ENCODE measurements around the gene ZNF467.

The ZNF467 gene

DNA sequence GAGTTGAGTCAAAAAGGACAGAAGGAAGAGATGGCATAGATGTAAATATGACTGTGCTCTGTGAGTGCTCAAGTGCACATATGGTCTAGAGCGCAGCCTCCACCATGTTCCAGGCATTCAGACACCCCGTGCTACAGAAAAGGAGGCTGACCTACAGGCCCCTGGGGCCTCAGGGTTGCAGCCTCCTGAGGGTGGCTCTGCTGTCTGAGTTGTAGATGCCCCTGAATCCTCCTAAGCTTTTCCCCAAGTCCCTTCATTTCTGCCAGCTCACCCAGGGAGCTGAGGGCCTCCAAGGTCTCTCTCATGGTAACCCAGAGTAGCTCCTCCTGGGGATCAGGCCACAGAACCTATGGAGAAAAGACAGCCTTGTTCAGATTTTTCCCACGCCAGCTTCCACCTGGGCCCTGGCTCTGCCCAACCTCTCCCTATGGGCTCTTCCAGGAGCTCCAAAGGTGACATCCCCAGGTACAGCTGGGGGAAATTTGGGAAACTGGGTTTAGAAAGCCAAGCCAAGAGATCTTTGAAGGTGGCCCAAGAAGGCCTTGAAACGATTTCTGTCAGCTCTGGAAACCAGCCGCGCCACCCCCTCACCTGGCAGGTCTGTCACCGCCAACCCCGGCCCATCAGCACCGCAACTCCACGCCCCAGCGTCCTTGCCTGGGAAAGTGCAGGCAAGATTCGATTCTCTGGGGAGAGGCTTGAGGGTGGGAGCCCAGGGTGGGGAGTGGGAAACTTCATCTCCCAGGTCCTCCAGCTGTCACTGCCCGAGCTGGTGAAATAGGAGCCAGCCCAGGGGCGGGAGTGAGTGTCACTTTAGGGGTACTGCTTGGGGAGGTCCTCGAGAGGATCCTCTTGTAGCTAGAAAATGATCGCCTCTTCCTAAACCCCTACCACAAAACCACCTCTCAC lies 2.4 kb downstream of the ZNF467 start:
- DNase-seq (ENCODE audit: low read depth in 2 of 2): no peak

DNA sequence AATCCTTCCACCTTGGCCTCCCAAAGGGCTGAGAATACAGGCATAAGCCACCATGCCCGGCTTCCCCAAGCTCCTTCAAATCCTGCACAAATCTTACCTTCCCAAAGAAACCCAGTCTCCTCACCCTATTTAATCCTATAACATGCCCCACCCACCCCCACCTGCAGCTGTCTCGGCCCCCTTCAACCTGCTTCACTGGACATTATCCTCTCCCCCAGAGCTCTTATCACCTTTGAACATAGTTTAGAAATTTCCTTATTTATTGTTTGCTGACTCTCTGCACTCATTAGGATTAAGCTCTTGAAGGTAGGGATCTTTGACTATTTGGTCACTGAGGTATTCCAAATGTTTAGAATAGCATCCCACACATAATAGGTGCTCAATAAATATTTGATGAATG lies 3.5 kb downstream of the ZNF467 start:
- no peak for DNase-seq (ENCODE audit: low read depth in 2 of 2)

DNA sequence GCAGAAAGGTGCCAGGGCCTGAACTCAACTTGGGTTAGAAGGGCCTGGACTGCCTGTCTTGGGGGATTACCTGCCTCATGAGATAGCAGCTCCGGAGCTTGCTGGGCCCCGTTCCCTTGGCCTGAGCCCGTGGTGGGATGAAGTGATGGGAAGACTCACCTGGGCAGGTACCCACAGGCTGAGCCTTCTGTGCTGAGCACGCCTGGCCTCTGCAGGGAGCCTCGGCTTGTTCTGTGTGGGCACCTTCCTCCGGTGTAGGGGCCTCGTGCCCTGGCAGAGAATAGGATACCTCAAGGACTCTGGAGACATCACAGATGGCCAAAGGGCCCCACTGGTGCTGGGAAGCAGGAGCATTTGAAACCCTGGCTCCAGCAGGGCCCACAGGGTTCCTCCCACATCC lies 4.5 kb downstream of the ZNF467 start:
- DNase-seq (ENCODE audit: low read depth in 2 of 2): no peak

DNA sequence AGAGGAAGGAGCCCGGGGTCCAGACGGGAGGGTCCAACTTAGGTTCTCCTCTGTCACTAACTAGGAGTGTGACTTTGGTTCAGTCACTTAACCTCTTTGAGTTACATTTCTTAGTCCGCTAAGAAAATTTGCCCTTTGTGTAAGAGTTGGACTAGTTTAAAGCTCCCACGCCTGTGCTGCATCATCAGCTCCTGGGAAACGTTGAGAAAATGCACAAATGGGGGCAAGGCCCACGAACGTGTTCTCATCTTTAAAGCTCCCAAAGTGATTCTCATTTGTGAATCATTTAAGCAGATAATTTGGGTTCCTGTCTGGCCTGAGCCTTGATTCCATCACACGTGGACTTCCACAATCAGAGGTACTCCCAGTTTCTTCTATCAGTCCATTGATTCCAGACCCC lies 6.3 kb downstream of the ZNF467 start:
- no peak for DNase-seq (ENCODE audit: low read depth in 2 of 2)

DNA sequence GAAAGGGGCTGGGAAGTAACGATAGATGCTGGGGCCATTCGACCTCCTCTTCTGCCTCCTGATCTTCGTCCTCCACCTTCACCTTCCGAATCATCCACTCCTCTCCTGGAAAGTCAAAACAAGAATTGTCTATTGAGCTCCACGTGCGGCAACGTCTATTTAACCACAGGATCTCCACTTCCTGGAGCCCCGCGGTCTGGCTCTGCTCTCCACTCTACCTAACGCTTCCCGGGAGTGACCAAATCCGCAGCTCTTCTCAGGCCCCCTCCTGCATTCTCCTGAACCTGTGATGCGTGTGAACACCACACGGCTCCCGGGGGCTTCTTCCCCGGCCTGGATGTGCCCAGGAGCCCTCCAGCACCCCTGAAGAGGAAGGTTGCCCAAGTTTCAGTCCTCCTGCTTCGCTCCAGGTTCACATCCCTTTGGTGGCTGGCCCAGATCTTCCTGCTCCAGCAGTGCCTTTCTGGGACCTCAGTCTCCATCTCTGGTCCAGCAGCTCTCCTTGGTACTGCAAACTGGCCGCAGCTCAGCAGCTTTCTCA lies 7.2 kb downstream of the ZNF467 start:
- no peak for DNase-seq (ENCODE audit: low read depth in 2 of 2)

DNA sequence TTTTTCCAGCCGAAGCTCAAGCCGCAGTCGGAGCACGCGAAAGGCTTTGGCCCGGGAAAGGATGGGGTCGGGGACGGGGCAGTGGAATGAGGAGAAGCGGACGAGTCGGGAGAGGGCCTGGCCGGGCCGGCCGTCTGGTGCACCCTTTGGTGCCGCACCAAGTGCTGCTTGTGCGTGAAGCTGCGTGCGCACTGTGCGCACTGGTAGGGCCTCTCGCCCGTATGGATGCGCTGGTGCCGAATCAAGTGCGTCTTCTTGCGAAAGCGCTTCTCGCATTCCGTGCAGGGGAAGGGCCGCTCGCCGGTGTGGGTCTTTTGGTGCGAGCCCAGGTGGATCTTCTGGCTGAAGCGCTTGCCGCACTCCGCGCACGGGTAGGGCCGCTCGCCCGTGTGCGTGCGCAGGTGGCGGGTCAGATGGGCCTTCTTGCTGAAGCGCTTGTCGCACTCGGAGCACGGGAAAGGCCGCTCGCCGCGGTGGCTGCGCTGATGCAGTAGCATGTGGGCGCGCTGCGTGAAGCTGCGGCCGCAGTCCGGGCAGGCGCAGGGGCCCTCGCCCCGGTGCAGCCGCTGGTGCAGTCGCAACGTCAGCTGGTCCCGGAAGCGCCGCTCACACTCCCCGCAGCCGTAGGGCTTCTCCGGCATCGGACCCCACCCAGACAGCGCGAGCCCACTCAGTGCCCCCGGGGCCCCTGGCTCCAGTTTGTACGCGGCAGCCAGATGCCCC lies 7.8 kb downstream of the ZNF467 start:
- DNase-seq (ENCODE audit: low read depth in 2 of 2): no peak

DNA sequence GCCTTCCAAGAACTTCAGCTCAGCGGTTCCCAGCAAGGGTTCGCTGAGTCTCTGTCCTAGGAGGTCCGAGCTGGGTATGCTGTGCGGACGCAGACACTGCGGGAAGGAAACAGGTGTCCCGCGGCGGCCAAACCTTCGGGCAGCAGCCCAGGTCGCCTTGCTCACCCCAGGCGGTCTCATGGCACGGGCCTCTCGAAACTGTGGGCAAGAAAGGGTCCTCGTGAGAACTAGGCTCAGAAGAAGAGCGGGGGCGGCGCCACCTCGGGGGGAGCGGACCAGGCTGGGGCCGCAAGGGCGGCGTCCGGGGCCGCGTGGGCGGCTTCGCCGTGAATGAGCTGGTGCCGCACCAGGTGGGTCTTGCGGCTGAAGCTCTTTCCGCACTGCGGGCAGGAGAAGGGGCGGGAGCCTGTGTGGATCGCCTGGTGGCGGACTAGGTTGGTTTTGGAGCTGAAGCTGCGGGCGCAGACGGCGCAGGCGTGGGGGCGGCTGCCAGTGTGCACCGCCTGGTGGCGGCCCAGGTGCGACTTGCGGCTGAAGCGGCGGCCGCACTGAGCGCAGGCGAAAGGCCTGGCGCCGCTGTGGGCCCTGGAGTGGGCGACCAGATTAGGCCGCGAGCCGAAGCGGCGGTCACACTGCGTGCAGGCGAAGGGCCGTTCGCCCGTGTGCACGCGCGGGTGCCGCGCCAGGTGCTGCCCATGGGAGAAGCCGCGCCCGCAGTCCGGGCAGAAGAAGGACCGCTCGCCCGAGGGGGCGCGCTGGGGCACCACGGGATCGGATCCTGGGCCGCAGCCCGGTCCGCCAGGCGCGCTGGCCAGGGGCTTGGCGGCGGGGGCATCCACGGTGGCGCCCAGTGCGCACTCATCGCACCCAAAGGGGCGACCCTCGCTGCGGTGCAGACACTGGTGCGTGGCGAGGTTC lies 8.6 kb downstream of the ZNF467 start:
- DNase-seq (ENCODE audit: low read depth in 2 of 2): no peak

DNA sequence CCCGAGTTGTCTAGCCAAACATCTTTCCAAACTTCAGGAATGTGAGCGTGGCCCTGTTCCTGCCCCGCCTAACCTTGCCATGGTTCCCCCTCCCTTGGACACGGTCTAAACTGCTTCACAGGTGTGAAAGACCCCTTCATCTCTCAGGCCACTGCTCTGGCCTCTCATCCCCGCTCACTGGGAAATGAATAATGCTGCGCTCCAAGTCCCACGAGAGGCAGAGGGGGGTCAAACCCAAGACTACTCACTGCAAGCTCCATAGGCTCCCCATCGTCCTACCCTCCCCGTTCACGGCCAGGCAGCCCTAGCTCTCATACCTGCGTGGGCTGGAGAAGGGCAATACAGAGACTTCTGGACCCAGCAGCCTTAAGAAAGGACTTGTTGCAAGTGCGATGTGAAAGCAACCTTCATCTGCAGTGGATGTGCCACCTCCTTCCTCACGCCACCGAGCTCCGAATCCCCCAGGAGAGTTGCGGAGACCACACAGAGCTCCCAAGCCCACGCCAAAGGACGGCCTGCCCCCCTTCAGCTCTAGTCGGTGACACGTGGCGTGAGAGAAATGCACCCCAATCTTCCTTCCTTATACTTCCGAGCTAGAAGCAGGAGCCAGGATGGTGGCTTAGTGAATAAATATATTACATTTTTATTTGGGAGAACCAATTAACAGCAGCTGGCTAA lies 9.7 kb downstream of the ZNF467 start:
- DNase-seq (ENCODE audit: low read depth in 2 of 2): no peak

DNA sequence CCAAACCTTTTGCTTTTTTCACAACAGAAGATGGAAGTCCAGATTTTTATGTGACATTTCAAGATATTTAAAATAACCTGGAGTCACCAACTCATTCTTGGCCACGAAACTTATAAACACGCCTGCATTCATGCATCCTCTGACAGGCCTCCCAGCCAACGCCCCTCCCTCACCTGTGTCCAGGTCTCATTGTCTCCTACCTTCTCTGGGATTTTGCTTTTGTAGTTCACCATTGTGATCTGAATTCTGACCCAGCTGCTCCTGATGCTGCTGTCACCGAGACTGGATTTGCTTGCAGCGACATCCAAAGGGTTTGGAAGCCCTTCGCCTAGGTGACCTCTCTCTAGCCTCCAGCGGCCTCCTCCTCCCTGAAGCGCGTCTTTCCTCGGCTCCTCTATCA lies 10.8 kb downstream of the ZNF467 start:
- no peak for DNase-seq (ENCODE audit: low read depth in 2 of 2)

DNA sequence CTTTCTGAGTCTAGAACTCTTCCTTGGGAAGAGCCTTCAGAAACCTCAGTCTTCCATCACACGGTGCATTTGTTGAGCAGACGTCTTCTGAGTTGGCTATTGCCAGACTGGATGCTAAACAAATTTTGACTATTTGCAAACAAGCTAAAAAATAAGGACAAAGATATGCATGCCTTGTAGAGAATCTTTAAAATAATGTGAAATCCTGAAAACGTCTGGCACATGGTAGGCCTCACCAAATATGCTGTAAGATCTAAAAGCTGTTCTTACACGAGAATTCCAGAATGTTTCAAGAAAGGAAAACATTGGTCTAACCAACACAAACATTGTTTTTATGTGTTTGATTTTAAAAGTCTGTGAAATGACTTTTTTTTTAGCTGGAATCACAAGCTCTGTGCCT lies 11.3 kb downstream of the ZNF467 start:
- DNase-seq (ENCODE audit: low read depth in 2 of 2): no peak

DNA sequence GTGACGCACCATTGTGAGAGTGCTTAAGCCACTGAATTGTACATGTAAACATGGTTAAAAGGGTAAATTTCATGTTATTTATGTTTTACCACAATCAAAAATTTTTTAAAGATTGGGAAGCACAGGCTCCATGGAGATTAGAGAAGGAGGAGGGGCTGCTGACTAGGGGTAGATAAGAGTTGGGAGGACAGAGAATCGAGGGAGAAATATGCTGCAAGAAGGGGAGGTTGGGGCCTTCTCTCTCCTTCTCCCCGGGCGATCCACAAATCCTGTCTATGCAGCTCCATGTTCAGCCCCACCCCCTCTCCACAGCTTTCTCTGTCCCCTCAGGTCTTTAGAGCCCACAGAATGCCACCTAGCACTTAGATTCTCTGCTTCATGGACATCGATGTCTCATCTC lies 12.1 kb downstream of the ZNF467 start:
- DNase-seq (ENCODE audit: low read depth in 2 of 2): no peak

DNA sequence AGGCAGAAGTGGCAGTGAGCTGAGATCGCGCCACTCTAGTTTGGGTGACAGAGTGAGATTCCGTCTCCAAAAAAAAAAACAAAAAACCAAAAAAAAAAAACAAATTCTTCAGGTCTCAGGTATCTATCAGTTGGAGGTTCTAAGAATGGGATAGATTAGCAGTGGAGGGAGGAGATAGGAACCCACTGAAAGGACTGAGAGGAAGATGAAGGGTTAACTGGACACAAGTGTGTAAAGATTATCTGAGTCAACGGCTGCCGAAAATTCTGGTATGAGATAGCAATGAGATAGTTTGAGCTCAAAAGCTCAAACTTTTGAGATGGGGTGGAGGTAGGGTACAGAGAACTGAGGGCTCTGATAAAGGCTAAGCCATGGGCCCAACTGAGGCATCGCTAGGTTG lies 12.8 kb downstream of the ZNF467 start:
- no peak for DNase-seq (ENCODE audit: low read depth in 2 of 2)

DNA sequence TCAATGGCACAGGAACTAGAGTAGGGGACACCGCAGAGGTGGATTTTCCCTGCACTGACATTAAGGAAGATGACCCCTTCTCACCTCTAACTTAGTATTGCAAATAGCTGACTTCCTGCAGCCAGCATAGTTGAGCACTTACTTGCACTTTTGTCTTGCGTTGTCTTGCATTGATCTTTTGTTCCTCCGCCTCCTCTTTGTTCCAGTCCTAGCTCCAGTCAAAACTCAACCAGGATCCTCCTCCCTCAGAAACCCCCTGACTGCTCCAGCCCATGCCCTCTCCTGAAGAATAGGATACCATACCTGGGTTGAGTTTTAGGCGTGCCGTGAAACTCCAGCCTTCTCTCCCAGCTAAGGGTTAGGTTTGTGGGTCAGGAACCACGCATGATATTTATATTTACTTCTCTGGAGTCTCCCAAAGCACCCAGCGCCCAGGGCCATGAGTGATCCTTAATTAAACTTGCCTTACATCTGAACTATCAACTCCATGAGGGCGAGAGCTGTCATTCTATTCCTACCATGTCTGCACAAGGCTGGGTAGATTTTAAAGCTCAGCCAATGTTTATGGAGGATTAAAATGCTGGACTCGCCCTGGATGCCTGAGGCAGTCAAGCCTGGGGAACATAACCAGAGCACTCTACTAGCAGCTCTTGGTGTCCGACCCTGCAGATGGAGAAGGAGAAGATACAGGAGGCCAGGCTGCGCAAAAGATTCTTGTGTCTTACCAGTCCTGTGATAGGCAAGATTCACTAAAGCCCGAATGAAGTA lies 14.1 kb downstream of the ZNF467 start:
- no peak for DNase-seq (ENCODE audit: low read depth in 2 of 2)

DNA sequence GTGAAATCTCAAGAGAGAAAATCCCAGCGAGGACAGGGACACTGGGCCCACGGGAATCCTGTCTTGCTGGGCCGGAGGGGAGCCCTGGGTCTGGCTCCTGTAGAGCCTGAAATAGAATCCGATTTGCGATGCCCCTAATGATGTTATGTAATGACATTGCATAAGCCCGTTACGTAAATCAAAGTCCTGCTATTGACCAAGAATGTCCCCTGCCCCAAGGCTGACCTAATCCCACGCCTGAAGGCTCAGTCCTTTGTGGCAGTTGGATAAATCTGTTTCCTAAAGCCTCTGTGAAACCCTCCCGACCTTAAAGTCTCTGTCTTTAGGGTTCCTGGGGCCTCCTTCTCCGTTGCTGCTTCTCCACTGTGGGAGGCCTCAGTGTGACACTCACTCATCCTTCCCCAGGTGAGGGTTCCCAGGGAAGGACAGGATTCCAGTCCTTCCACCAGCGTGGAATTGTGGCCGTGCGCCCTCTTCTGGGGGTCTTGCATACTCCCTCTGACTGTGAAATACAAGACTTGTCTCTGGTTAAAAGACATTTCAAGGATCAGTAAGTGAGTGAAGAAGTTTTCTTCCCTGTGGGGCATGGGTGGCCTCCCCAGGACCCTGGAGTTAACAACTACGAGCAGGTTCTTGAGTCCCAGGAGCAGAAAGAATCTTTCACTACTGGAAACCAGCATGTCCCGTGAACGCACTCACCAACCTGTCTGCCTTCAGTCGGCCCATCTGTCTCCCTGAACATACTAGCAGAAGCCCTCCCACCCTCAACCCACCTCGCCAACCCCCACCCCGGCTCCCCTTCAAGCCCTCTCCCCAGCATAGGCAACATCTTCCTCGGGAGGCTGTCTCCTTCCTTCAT lies 19.8 kb downstream of the ZNF467 start:
- no peak for DNase-seq (ENCODE audit: low read depth in 2 of 2)

DNA sequence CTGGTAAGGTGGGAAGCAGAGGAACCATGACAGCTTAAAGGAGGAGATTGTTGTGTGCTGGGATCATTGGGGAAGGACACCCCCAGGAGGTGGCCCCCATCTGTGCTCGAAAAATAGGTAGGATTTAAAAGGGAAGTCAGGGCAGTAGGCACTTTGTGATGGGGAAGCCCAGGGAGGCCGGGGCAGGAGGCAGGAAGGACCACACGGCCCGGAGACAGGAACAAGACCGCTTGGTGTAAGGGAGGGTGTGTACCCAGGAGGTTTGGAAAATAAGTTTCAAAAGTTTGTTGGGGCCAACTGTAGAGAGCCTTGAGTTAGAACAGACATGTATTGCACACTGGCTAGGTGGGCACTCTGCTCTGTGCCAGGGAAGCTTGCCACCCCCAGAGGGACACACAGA lies 20.7 kb downstream of the ZNF467 start:
- DNase-seq (ENCODE audit: low read depth in 2 of 2): no peak

DNA sequence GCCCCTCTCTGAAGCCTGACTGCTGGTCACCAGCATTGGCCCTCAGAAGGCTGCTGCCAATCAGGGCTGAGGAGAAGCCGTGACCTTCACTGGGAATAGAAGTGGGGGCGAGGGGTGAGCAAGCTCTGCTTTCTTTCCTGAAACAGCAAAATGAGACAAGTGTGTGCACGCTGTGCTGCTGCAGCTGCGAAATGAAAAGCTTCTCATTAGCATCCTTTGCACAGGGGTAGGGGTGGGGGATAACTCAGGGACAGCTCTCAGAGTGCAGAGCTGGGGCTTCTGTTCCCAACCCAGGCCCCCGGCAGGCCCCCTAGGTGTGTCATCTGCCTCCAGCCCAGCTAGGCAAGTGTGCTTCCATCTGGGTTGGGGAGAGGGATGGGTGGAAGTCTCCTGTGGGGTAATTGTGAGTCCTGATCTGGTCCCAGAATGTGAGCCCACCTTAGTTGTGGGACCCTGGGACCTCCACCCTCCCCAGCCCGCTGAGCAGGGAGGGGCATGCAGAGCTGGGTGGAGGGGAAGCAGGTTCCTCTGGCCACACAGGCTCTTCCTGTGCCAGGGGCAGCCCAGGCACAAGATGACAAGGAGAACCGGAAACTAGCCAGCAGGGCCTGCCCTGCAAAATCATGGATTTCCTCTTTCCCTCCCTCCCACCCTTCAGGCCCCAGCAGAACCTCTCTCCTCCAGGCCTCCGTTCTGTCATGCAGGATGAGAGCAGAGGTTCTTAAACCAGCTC lies 22.2 kb downstream of the ZNF467 start:
- no peak for DNase-seq (ENCODE audit: low read depth in 2 of 2)

DNA sequence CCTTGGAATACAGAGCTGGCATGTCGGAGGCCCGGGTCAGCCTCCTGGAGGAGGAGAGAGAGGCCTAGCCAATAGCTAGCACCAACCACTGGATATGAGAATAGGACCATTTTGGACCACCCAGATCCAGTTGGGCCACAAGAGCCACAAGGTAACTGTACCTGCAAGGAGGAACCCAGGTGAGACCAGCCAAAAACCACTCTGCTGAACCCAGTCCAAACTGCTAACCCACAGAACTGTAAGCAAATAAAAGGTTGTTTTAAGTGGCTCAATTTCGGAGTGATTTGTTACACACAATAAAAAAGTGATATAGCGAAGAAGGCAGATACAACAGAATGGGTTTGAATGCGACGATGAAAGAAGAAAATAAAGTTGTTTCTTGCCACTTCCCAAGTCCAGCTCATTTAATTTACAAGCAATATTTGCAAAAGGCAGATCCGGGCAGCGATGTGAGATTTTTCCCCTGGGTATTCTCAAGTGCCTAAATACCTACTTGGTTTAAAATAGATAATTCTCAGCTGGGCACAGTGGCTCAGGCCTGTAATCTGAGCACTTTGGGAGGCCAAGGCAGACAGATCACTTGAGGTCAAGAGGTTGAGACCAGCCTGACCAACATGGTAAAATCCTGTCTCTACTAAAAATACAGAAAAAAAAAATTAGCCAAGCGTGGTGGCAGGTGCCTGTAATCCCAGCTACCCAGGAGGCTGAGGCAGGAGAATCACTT lies 23.1 kb downstream of the ZNF467 start:
- no peak for DNase-seq (ENCODE audit: low read depth in 2 of 2)

Data from stimulated activated CD4-positive, alpha-beta T cell treated with anti-CD3 and anti-CD28 coated beads, Interleukin-12 subunit alpha, Interleukin-12 subunit beta, amount 100 ng/mL, for 24 hours (primary cell).